GM21619 (cell line): ENCODE results near the gene TAF12.
A peak's percentile ranks its signal among the peaks of the same experiment; 100 is the strongest.
"Not testable (repeated sequence)": the region's sequence is repeated elsewhere in the genome, so short reads cannot be mapped to it uniquely, and the experiment has no call there.

Source experiments
- ATAC-seq: cut with Tn5 transposase; IDR thresholded peaks from one replicate; pipeline ENCODE4 v1.9.1; 2021; ENCODE audit not compliant: unreplicated experiment

The TAF12 gene

GRCh38 chr1:28645406-28645805 is 2.5 kb upstream of the TAF12 start:
- not testable (repeated sequence) for ATAC-seq

- no peak for ATAC-seq
Observed at GRCh38 chr1:28644494-28644893, 1.6 kb upstream of the TAF12 start.

GRCh38 chr1:28642056-28642846 is 616 bp downstream of the TAF12 start:
- ATAC-seq: peak; percentile 14

- ATAC-seq: no peak
Observed at GRCh38 chr1:28640766-28641165, 2.1 kb downstream of the TAF12 start.

- no peak for ATAC-seq
Observed at GRCh38 chr1:28632560-28632959, 10.3 kb downstream of the TAF12 start.

GRCh38 chr1:28631713-28632112 is 11.2 kb downstream of the TAF12 start:
- ATAC-seq: no peak

- ATAC-seq: no peak
Observed at GRCh38 chr1:28613175-28613574, 29.7 kb downstream of the TAF12 start.

- no peak for ATAC-seq
Observed at GRCh38 chr1:28606771-28607170, 36.1 kb downstream of the TAF12 start.

GRCh38 chr1:28604962-28605361 is 37.9 kb downstream of the TAF12 start:
- no peak for ATAC-seq

- ATAC-seq: no peak
Observed at GRCh38 chr1:28604411-28604810, 38.5 kb downstream of the TAF12 start.

- ATAC-seq: no peak
Observed at GRCh38 chr1:28602536-28603439, 40.1 kb downstream of the TAF12 start.

- peak; percentile 57 for ATAC-seq
Observed at GRCh38 chr1:28601696-28602095, 41.2 kb downstream of the TAF12 start.

GRCh38 chr1:28596276-28596675 is 46.6 kb downstream of the TAF12 start:
- ATAC-seq: not testable (repeated sequence)

GRCh38 chr1:28595412-28596191 is 47.3 kb downstream of the TAF12 start:
- no peak for ATAC-seq

- ATAC-seq: not testable (repeated sequence)
Observed at GRCh38 chr1:28594686-28595411, 48.0 kb downstream of the TAF12 start.

GRCh38 chr1:28593988-28594356 is 48.9 kb downstream of the TAF12 start:
- ATAC-seq: not testable (repeated sequence)

- no peak for ATAC-seq
Observed at GRCh38 chr1:28592321-28593071, 50.4 kb downstream of the TAF12 start.

- ATAC-seq: no peak
Observed at GRCh38 chr1:28591708-28592320, 51.1 kb downstream of the TAF12 start, which contains the start of gene RAB42. RAB42 (plus strand) TSS chr1:28592265; CDS start chr1:28592512, 247 bp downstream.
